Measurements from ENCODE around the gene CDH4. TPM values are rescaled to one million over a fixed set of nuclear protein-coding genes. Genes with fewer than 3 reads are reported as not detected.

The CDH4 gene
- total and polyA plus RNA-seq, 2 donors (not counting 1 experiment from before 2014, with no cell fraction given) = not detected

GRCh38 chr20:61804752-61805295 lies 552.8 kb downstream of the CDH4 start:
- ATAC-seq (ENCODE audit: low read depth) = no peak
- DNase-seq = no peak
- Histone ChIP-seq H2AFZ (ENCODE audit: insufficient read depth, low read depth, low read length, poor library complexity, severe bottlenecking) (no peak overlapping the region), H3K27me3 (replicated peaks in 1 of 4; ENCODE audit: control extremely low read depth in 1 of 4, control insufficient read depth in 3 of 4, insufficient read depth in 4 of 4, low read length in 3 of 4) (no peaks in the 10 kb centered on the region), H3K4me1 (ENCODE audit: control insufficient read depth in 2 of 2, insufficient read depth in 2 of 2, low read length in 2 of 2) (no peaks in the 10 kb centered on the region), H3K9ac (ENCODE audit: low read length) (no peak overlapping the region), H3K79me2 (ENCODE audit: control insufficient read depth, insufficient read depth, low read length) (no peaks in the 10 kb centered on the region), H3K27ac (ENCODE audit: low read length in 2 of 2) (no peak overlapping the region), H3K36me3 (replicated peaks in 1 of 2; ENCODE audit: control extremely low read depth in 1 of 2, control insufficient read depth in 1 of 2, extremely low read depth in 1 of 2, insufficient read depth in 2 of 2, low read length in 1 of 2) (no peaks in the 10 kb centered on the region), H3K4me3 (ENCODE audit: control extremely low read depth in 1 of 5, extremely low read depth in 1 of 5, insufficient read depth in 1 of 5, low read depth in 2 of 5, low read length in 4 of 5) (no peak overlapping the region), H4K20me1 (ENCODE audit: control insufficient read depth, insufficient read depth, low read length, poor library complexity, severe bottlenecking) (no peaks in the 10 kb centered on the region), H3K9me3 (ENCODE audit: control extremely low read depth in 1 of 3, control insufficient read depth in 2 of 3, insufficient read depth in 1 of 3, low read length in 2 of 3) (peaks cover 0 to 14% (median 0%) of the 10 kb centered on the region in 3 donors), H3K4me2 (replicated peaks; ENCODE audit: low read depth, low read length, poor library complexity, severe bottlenecking) (no peak overlapping the region)
- Mint-ChIP-seq H3K27ac (no peak overlapping the region), H3K27me3 (peaks cover 5% of the 10 kb centered on the region), H3K4me1 (no peaks in the 10 kb centered on the region), H3K4me3 (no peak overlapping the region), H3K9me3 (ENCODE audit: insufficient read depth) (no peaks in the 10 kb centered on the region)
- POLR2A ChIA-PET = no interaction called here
- intact Hi-C loops (cut with micrococcal nuclease) = no loop called here
- CTCF ChIA-PET = no interaction called here
- WGBS (ENCODE audit: insufficient coverage) = 82% methylated on average over 10 of the region's 13 CpGs
- TF ChIP-seq EZH2 (IDR thresholded peaks at IDR 0.05; ENCODE audit: borderline replicate concordance, insufficient read depth, low read depth, low read length, poor library complexity, severe bottlenecking) = no peak

DNA sequence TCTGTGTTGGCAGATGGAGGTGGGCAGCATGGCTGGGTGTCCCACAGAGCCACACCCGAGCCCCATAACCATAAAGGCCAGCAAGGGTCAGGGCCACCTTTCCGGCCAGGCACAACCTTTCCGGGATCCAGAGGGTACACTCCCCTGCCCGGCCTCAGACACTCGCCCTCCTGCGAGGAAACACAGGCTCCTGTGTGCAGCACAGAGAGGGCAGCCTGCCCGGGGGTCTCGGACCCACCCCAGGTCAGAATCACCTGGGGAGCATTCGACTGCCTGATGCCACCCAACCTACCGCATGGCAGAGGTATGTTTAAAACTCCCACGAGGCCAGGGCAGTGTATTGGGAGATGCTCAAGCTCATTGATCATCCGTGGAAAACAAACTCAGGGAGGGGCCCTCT lies 553.3 kb downstream of the CDH4 start:
- Histone ChIP-seq H3K4me3 (ENCODE audit: control extremely low read depth in 1 of 5, extremely low read depth in 1 of 5, insufficient read depth in 1 of 5, low read depth in 2 of 5, low read length in 4 of 5) (no peak overlapping the region), H3K36me3 (replicated peaks in 1 of 2; ENCODE audit: control extremely low read depth in 1 of 2, control insufficient read depth in 1 of 2, extremely low read depth in 1 of 2, insufficient read depth in 2 of 2, low read length in 1 of 2) (no peaks in the 10 kb centered on the region), H4K20me1 (ENCODE audit: control insufficient read depth, insufficient read depth, low read length, poor library complexity, severe bottlenecking) (no peaks in the 10 kb centered on the region), H2AFZ (ENCODE audit: insufficient read depth, low read depth, low read length, poor library complexity, severe bottlenecking) (no peak overlapping the region), H3K9me3 (ENCODE audit: control extremely low read depth in 1 of 3, control insufficient read depth in 2 of 3, insufficient read depth in 1 of 3, low read length in 2 of 3) (peaks cover 0 to 9% (median 0%) of the 10 kb centered on the region in 3 donors), H3K27me3 (replicated peaks in 1 of 4; ENCODE audit: control extremely low read depth in 1 of 4, control insufficient read depth in 3 of 4, insufficient read depth in 4 of 4, low read length in 3 of 4) (no peaks in the 10 kb centered on the region), H3K4me2 (replicated peaks; ENCODE audit: low read depth, low read length, poor library complexity, severe bottlenecking) (no peak overlapping the region), H3K9ac (ENCODE audit: low read length) (no peak overlapping the region), H3K79me2 (ENCODE audit: control insufficient read depth, insufficient read depth, low read length) (no peaks in the 10 kb centered on the region), H3K4me1 (ENCODE audit: control insufficient read depth in 2 of 2, insufficient read depth in 2 of 2, low read length in 2 of 2) (no peaks in the 10 kb centered on the region), H3K27ac (ENCODE audit: low read length in 2 of 2) (no peak overlapping the region)
- no peaks in the 10 kb centered on the region for H3K9me3 Mint-ChIP-seq (ENCODE audit: insufficient read depth)
- peaks cover 5% of the 10 kb centered on the region for H3K27me3 Mint-ChIP-seq
- TF ChIP-seq EZH2 (IDR thresholded peaks at IDR 0.05; ENCODE audit: borderline replicate concordance, insufficient read depth, low read depth, low read length, poor library complexity, severe bottlenecking) = no peak
- TF ChIP-seq, protein P1, sequence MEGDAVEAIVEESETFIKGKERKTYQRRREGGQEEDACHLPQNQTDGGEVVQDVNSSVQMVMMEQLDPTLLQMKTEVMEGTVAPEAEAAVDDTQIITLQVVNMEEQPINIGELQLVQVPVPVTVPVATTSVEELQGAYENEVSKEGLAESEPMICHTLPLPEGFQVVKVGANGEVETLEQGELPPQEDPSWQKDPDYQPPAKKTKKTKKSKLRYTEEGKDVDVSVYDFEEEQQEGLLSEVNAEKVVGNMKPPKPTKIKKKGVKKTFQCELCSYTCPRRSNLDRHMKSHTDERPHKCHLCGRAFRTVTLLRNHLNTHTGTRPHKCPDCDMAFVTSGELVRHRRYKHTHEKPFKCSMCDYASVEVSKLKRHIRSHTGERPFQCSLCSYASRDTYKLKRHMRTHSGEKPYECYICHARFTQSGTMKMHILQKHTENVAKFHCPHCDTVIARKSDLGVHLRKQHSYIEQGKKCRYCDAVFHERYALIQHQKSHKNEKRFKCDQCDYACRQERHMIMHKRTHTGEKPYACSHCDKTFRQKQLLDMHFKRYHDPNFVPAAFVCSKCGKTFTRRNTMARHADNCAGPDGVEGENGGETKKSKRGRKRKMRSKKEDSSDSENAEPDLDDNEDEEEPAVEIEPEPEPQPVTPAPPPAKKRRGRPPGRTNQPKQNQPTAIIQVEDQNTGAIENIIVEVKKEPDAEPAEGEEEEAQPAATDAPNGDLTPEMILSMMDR (IDR thresholded peaks at IDR 0.05) = no peak
- POLR2A ChIA-PET = no interaction called here
- H3K4me1 Mint-ChIP-seq = no peaks in the 10 kb centered on the region
- H3K4me3 Mint-ChIP-seq = no peak overlapping the region
- no peak overlapping the region for H3K27ac Mint-ChIP-seq
- intact Hi-C loops (cut with micrococcal nuclease) = no loop called here
- CTCF ChIA-PET = no interaction called here
- DNase-seq = no peak
- 82% methylated on average over 11 of the region's 12 CpGs for WGBS (ENCODE audit: insufficient coverage)
- no peak for ATAC-seq (ENCODE audit: low read depth)

Measured in B cell (primary cell).